Endothelial cell (in vitro differentiated cells): ENCODE data around the gene DYRK1B. TPM values are rescaled to one million over a fixed set of nuclear protein-coding genes. Genes with fewer than 3 reads are reported as not detected.
"Not testable (repeated sequence)": the region's sequence is repeated elsewhere in the genome, so short reads cannot be mapped to it uniquely, and the experiment has no call there.

Experiments used
- DNase-seq: peaks from one replicate; pipeline ENCODE4 v3.0.0; 2021; ENCODE audit warnings: low spot score
- H3K27ac Mint-ChIP-seq: one replicate; pipeline ENCODE4 v1.8.0; 2021; ENCODE audit warnings: mixed read lengths, inconsistent platforms; ENCODE audit not compliant: unreplicated experiment
- H3K27me3 Mint-ChIP-seq: one replicate; pipeline ENCODE4 v1.8.0; 2021; ENCODE audit warnings: mild to moderate bottlenecking, moderate library complexity, mixed read lengths, inconsistent platforms; ENCODE audit not compliant: unreplicated experiment
- H3K36me3 Mint-ChIP-seq: one replicate; pipeline ENCODE4 v1.8.0; 2021; ENCODE audit warnings: mild to moderate bottlenecking, low read depth, mixed read lengths, inconsistent platforms; ENCODE audit not compliant: unreplicated experiment
- H3K4me1 Mint-ChIP-seq: one replicate; pipeline ENCODE4 v1.8.0; 2021; ENCODE audit warnings: mild to moderate bottlenecking, mixed read lengths, inconsistent platforms; ENCODE audit not compliant: unreplicated experiment
- H3K4me3 Mint-ChIP-seq: one replicate; pipeline ENCODE4 v1.8.0; 2021; ENCODE audit warnings: mild to moderate bottlenecking, mixed read lengths, inconsistent platforms; ENCODE audit not compliant: unreplicated experiment
- H3K9me3 Mint-ChIP-seq: one replicate; pipeline ENCODE4 v1.8.0; 2021; ENCODE audit warnings: mixed read lengths, inconsistent platforms; ENCODE audit not compliant: unreplicated experiment
- total RNA-seq: library from RNA; stranded (reverse); fragmentation: NEBNext Ultra II Directional; extraction: Animal tissue kit (Norgen Biotek cat#: 25700); gene quantifications from one replicate; pipeline ENCODE4 v1.2.1, GENCODE V29; 2021; ENCODE audit not compliant: unreplicated experiment
- TF ChIP-seq, protein P1 (sequence below): fragments of 200-600 bp; sonication (generic); IDR thresholded peaks from one replicate; pipeline ENCODE4 v1.5.0; 2021; ENCODE audit warnings: antibody characterized with exemption; ENCODE audit not compliant: unreplicated experiment

Gene DYRK1B
- total RNA-seq, 1 donor from 2014 or later, result 29.5 TPM

GRCh38 chr19:39876486-39876885 lies 42.5 kb upstream of the DYRK1B start:
- H3K36me3 Mint-ChIP-seq, DNase-seq, H3K4me3 Mint-ChIP-seq, H3K4me1 Mint-ChIP-seq, H3K9me3 Mint-ChIP-seq, H3K27ac Mint-ChIP-seq, H3K27me3 Mint-ChIP-seq: not testable (repeated sequence)

- not testable (repeated sequence) for H3K4me3 Mint-ChIP-seq, H3K36me3 Mint-ChIP-seq, H3K27ac Mint-ChIP-seq, H3K9me3 Mint-ChIP-seq, H3K27me3 Mint-ChIP-seq, DNase-seq, H3K4me1 Mint-ChIP-seq
Observed at GRCh38 chr19:39875401-39875864, 41.5 kb upstream of the DYRK1B start.

DNA sequence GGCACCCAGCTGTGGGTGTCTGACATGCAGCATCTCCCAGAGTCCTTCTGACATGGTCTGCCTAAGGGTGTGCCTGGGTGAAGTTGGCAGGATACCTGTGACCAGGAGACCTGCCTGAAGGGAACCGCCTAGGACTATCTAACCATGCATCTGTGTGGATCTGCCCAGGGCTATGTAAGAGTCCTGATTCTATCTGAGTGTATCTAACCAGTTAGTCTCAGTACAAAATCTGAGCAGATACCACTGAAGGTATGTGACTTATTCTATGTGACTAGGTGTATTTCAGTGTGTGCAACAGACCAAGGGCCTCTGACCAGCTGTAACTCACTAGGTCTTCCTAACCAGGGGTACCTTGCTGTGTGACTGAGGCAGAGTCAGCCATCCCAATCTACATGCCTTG lies 40.4 kb upstream of the DYRK1B start:
- no peaks in the 10 kb centered on the region for H3K36me3 Mint-ChIP-seq

DNA sequence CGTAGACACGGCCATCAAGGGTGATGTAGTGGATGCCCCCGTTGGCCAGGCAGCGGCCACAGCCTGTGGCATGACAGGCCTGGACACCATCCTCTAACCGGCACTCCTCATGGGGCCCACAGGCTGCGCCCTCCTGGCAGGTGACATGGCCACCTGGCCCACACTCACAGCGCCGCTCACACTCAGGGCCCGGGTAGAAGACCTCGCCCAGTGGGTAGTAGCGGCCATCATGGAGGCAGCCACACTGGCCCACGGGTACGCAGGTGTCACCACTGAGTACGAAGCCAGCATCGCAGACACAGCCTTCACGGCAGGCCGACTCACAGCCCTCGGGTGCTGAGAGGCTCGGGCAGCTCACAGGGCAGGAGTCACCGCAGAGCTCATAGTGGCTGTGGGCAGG lies 39.4 kb upstream of the DYRK1B start:
- Mint-ChIP-seq H3K27me3 (peaks cover 6% of the 10 kb centered on the region), H3K4me1 (peaks cover 5% of the 10 kb centered on the region), H3K4me3 (no peak overlapping the region), H3K9me3 (no peaks in the 10 kb centered on the region), H3K27ac (no peak overlapping the region), H3K36me3 (no peaks in the 10 kb centered on the region)
- TF ChIP-seq, protein P1, sequence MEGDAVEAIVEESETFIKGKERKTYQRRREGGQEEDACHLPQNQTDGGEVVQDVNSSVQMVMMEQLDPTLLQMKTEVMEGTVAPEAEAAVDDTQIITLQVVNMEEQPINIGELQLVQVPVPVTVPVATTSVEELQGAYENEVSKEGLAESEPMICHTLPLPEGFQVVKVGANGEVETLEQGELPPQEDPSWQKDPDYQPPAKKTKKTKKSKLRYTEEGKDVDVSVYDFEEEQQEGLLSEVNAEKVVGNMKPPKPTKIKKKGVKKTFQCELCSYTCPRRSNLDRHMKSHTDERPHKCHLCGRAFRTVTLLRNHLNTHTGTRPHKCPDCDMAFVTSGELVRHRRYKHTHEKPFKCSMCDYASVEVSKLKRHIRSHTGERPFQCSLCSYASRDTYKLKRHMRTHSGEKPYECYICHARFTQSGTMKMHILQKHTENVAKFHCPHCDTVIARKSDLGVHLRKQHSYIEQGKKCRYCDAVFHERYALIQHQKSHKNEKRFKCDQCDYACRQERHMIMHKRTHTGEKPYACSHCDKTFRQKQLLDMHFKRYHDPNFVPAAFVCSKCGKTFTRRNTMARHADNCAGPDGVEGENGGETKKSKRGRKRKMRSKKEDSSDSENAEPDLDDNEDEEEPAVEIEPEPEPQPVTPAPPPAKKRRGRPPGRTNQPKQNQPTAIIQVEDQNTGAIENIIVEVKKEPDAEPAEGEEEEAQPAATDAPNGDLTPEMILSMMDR, result no peak
- no peak for DNase-seq

More for the DNA sequence above, 40.4 kb upstream of the DYRK1B start:
- TF ChIP-seq, protein P1, result no peak
- Mint-ChIP-seq H3K4me1 (peaks cover 5% of the 10 kb centered on the region), H3K27me3 (peaks cover 8% of the 10 kb centered on the region), H3K4me3 (no peak overlapping the region), H3K9me3 (no peaks in the 10 kb centered on the region), H3K27ac (no peak overlapping the region)
- no peak for DNase-seq

- DNase-seq, result no peak
- Mint-ChIP-seq H3K4me1 (peaks cover 5% of the 10 kb centered on the region), H3K4me3 (no peak overlapping the region), H3K27ac (no peak overlapping the region), H3K36me3 (no peaks in the 10 kb centered on the region), H3K9me3 (no peaks in the 10 kb centered on the region), H3K27me3 (peaks cover 6% of the 10 kb centered on the region)
- TF ChIP-seq, protein P1, result no peak
Observed at GRCh38 chr19:39871886-39872866, 38.2 kb upstream of the DYRK1B start.

- Mint-ChIP-seq H3K4me3 (no peak overlapping the region), H3K4me1 (peaks cover 5% of the 10 kb centered on the region), H3K27me3 (peaks cover 6% of the 10 kb centered on the region), H3K9me3 (no peaks in the 10 kb centered on the region), H3K27ac (no peak overlapping the region), H3K36me3 (no peaks in the 10 kb centered on the region)
- TF ChIP-seq, protein P1, result no peak
- no peak for DNase-seq
Observed at GRCh38 chr19:39871362-39871761, 37.4 kb upstream of the DYRK1B start.
